Left colon (tissue), 2 donors: ENCODE results near the gene LY6G5C. TPM values are rescaled to one million over a fixed set of nuclear protein-coding genes. Genes with fewer than 3 reads are reported as not detected.

Experiments used
- ATAC-seq: fragments of 200-7000 bp; cut with Tn5 transposase; one replicate; pipeline ENCODE4 v1.9.1; 2020; ENCODE audit warnings: mild to moderate bottlenecking, moderate library complexity
- DNase-seq, 2 donors: peaks; one replicate each; pipeline ENCODE4 v3.0.0-alpha.2; 2020
- intact Hi-C, 2 donors: fragments of 100-400 bp; cut with DNase I in 1 of 2; cut with micrococcal nuclease in 1 of 2; formaldehyde crosslinking; loops; one replicate each; pipeline versions ENCODE4 v1.11.2 to v1.14.0; 2022; cut with DNase I, micrococcal nuclease
- total RNA-seq, 2 donors: library from RNA; stranded (reverse); fragmentation: NEBNext Ultra II Directional; extraction: Animal tissue kit (Norgen Biotek cat#: 25700); gene quantifications; one replicate each; pipeline ENCODE4 v1.2.1, GENCODE V29; 2021
- donor health status: DM: no; HTN: no; CAD: no.
- donor health status: DM: yes; HTN: yes; CAD: no.

LY6G5C gene
- total RNA-seq, 2 donors from 2014 or later = 1.6 to 2.5 TPM

DNA sequence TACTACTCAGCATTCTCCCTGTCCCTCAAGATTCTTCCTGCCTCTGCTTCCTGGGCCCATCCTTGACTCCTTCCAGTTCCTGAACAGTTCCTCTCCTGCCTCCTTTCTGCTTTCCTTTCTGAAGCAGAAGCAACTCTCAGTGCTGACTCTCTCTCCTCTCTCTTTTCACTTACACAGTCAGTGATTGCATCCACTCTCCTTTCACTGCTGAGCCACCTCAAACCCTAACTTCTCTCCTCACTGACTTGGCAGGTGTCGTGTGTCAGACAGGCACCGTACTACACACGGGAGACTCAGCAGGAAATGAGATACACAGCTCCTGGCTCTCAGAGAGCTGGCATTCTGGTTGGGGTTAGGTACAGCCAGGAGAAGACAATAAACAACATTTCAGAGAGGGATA lies 16.7 kb upstream of the LY6G5C start:
- intact Hi-C loops = no loop called here
- DNase-seq (no peak), ATAC-seq (no peak)

DNA sequence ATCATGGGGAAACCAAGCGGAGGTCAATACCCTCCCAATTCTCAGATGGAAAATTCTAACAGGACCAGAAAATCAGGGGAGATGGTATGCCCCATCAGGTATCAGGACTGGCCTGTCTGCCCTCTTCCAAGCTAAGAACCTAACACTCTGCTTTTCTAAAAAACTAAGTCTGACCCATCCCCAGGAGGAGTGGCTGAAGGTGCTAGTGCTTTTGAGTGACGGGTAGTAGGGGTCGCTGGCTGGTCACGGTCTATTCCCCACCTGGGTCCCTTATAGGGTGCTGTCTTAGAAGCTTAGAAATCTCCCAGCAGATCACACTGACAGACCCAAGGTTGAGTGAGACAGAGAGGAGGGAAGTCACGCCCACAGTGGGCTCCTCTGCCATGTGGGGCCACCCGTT lies 12.7 kb upstream of the LY6G5C start:
- intact Hi-C loops = no loop called here
- ATAC-seq (no peak), DNase-seq (no peak)

DNA sequence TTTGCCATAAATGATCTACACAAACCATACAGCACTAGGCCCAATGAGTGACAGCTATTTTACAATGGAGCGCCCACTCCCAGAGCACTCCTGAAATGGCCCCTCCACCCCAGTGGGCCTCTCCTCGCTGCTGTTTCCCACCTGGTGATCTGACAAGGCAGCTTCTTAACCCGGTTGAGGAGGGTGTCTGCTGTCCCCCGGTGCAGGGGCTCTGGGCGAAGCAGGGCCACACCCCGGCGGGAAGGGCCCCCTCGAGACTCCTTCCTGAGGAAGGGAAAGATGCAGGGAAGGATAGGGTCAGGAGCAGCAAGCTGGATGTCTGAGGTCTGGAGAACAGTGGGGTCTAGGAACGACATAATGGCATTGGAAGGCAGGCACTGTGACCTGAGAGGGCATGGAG lies 12.0 kb upstream of the LY6G5C start:
- DNase-seq = no peak
- ATAC-seq = no peak
- intact Hi-C loops = no loop called here

DNA sequence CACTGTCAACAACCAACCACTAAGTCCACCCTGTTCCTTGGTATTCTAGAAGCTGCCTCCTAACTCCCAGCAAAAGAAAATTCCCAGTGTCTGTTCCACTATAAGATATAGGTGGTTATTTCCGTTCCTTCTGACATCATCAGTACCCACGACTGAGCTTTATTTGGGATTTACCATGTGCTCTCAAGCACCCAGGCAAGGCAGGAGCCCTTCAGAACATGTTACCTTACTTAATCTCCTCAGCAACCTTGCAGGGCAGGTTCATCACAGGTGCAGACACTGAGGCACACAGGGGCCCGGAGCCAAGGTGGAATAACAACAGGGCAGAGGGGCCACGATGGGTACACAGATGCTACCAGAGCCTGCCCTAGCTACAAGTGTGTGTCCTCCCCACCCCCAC lies 11.5 kb upstream of the LY6G5C start:
- ATAC-seq (no peak), DNase-seq (no peak)
- intact Hi-C loops = no loop called here

DNA sequence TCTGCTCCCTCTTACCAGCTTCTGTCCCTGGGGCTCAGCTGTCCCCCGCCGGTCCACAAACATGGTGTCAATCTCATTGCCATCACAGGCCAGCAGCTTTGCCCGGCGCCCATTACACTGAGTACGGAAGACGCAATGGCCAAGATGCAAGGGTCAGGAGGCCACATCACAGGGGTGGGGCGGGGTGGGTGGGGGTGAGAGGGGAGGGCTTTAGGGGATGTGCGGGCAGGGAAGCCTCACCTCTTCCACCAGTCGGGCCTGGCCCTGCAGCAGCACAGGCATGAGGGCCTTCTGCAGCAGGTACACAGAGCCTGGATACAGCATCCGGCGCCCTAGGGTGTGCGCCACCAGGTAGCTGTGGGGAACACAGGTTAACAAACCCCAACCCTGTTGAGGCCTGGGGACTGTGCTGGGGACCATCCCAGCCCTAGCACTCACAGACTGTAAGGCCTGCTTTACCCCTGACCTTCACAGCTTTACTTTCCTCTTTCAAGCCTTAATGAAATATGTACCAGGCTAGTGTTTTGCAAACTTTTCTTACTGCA lies 10.8 kb upstream of the LY6G5C start:
- ATAC-seq (no peak), DNase-seq (no peak)
- intact Hi-C loops = no loop called here

DNA sequence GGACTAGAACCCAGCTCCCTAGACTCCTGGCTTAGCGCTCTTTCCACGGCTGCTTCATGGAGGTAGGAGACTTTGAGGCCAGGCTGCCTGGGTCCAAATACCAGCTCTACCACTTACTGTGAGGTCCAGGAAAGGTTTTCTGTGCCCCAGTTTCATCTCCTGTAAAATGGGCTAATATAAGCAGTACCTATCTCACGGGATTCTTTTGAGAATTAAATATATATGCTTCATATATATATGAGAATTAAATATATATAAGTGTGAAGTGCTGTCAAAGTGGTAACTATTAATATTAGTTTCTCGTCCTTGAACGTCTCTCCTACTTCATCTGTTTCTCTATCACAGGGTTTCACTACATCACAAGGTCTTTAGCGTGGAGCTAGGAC lies 10.2 kb upstream of the LY6G5C start:
- no peak for ATAC-seq
- no peak for DNase-seq
- intact Hi-C loops = no loop called here

DNA sequence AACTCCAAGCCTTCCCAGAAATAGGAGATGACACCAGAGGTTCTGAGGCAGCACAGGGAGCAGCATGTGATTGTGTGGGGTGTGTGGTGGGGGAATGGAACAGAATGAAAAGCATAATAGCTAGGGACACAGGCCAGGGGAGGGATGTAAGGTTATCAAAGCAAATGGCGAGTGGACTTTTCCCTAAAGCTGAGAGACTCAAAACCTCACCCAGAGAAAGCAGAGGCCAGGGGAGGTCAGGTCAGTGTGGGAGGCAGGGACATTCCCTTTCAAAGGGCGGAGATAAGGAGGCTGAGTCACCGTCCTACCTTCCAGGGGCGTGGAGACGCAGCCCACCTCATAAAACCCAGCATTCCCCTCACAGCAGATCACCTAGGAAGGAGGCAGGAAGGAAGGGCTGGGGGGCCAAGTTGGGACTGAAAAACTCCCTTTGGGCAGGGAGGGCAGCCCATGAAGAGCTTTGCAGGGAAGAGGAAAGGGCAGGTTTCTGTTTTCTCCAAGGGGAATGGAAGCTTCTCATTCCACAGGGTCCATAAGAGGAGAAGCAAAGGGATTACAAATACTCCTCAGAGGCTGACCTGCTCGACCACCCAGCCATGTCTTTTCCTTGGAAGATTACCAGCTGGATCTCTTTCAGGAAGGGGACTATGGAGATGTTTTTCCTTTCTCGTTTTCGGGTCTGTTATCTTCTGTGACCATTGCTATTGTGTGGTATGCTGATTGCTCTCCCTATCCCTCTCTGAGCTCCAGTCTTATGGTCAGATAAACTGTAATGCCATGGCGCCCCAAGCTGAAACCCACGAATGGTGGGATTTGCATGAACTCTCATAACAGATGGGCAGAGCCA lies 9.6 kb upstream of the LY6G5C start:
- ATAC-seq (peak; percentile 90), DNase-seq (peak in 1 of 2 donors; percentile 57)
- intact Hi-C loops = no loop called here

DNA sequence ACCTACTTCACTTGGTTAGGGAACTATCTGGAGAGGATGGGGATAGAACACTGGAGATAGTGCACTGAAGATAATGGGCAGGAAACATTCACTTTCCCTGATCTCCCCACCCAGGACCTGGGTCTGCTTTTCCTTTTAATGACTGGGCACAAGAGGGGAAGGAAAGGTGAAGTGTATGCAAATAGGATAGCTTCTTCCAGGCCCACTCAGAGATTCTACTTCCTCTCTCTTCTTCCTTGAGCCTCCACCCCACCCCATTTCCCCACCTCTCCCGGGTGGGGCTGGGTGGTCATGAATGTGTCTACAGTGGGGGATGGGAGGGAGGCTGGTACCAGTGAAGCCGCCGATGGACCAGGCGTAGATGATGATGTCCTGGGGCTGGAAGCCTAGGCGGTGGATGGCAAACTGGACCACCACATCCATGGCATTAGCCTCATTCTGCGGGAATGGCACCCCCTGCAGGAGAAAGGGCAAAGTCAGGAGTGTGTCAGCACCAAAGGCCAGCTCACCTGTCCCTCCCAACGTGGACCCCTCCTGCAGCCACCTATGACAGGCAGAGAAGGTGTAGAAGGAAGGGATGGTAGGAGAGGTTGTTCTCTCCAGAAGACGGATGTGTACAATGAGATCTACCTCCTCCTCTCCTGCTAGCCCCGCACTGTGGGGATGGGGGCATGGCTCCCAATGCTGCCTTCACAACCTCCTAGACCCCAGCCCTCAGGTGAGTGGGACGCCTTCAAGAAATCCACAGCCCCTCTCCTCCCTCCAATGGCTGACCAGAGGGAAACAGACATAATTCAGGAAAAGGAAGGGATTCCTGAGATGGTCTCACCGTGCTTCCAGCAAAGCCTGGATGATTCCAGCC lies 8.6 kb upstream of the LY6G5C start:
- DNase-seq = no peak
- no peak for ATAC-seq
- intact Hi-C loops = no loop called here

DNA sequence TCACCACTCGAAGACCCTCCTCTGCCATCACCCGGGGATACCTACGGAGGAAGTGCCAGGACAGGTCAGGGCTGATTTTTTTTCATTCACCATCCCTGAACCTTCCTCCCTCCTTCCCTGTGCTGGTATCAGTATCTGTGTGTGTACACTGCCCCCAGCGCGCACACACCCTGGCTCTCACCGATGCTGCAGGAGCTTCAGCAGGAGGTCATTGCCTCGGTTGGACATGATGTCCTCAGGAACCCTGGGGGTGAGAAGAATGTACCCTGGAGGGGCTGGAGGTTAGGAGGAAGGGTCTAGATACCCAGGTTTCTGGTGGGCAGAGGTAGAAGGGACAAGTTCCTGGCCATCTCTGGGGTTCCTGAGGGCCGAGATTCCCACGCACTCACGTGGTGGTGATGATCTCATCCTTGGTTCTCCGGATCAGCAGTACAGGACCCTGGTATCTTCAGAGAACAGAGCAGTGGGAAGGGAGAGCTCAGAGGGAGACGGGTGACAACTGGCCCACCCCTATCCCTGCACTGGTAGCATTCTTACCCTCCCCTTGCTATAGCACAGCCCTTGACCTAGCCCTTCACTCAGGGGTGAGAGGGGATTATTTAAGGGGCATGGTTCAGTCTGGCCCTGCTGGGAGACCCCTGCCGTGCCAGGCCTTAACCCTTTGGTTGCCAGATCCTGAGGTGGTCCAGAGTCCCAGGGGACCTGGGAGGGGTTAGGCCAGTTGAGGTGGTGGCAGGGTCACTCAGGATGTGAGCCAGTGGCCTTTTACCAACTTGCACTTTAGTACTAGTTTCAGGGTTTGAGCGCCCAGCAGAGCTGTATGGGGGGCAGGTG lies 7.2 kb upstream of the LY6G5C start:
- intact Hi-C loops = no loop called here
- DNase-seq (no peak), ATAC-seq (no peak)

DNA sequence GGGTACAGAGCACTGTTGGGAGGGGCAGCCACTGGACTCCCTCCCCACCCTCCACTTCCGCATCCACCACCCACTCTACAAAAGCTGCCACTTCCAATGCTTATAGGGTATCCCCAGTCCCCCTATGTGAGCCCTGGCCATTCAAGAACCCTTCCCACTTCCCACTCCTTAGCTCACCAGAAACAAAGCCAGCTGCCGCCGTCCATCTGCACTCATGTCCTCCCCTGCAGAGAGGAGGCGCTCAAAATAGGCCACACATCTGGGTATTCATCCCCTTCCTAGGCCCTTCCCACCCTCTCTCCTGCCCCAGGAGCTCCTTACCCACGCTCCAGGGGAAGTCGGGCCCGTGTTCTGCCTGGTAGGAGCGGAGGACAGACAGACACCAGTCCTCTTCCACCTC lies 6.5 kb upstream of the LY6G5C start:
- ATAC-seq (no peak), DNase-seq (no peak)
- intact Hi-C loops = no loop called here

DNA sequence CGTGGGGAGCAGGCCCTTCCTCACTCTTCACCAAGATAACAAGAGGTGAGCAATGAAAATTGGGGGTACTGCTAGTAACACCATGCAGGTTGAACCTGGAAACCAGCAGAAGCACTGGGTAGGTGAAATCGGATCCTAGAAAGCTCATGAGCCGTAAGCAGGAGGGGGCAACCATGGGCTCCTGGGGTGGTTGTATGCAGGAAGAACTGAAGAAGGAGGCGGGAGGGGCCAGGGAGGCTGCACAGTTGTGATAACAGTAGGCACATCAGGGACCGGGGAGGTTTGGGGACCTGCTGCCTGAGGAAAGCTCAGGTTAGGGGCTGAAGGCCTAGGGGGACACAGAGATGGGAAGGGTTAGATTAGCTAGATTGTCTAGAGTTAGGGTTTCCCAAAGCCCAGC lies 5.6 kb upstream of the LY6G5C start:
- intact Hi-C loops = no loop called here
- ATAC-seq = no peak
- DNase-seq = no peak

DNA sequence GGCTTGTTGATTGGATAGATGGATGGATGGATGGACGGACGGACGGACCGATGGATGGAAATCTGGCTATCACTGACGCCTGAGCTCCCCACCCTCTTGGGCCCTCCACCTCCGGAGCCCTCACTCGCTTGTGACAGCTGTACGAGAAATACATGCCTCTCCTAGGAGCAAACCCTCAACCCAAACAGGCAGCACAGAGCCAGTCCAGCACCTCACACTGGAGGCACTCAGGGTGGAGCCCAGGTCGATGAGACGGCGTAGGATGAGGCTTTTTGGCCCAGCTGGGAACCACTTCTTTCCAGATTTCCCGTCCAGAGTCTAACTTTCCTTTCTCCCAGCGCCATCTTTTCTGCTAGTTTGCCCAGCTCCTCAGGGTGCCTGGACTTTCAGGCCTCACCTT lies 2.7 kb upstream of the LY6G5C start:
- no peak for ATAC-seq
- intact Hi-C loops = loop anchor here in 1 of 2 donors (5.0 kb wide), 1 partner anchor 84 kb away; no protein-coding TSS in a partner anchor
- DNase-seq = no peak

DNA sequence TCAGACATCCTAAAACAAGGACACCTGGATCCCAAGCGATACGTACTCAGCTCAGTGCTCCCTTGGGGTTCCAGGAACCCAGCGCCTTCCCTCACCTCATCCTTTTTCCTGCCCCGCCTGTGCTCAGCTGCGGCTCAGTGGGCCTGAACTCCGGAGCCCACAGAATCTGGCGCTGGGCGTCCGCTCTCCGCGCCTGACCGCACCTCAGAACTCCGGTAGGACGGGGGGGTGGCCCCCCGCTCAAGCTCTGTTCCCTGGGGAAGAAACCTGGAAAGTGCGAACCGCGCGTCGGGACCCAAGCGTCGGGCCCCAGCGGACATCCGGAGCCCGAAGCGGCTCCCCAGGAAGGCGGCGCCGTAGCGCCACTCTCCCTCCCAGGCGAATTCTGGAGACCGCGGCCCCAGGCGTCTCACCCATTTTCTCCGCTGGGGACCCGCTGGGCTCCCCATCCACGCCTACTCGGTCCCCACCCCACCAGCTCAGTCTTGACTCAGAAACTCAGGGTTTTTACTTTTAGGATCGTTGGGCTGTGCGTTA lies 336 bp upstream of the LY6G5C start:
- ATAC-seq (peak; percentile 52), DNase-seq (peak in 1 of 2 donors; percentile 66)
- intact Hi-C loops = loop anchor here in 1 of 2 donors (5.0 kb wide), 1 partner anchor 86 kb away; no protein-coding TSS in a partner anchor

DNA sequence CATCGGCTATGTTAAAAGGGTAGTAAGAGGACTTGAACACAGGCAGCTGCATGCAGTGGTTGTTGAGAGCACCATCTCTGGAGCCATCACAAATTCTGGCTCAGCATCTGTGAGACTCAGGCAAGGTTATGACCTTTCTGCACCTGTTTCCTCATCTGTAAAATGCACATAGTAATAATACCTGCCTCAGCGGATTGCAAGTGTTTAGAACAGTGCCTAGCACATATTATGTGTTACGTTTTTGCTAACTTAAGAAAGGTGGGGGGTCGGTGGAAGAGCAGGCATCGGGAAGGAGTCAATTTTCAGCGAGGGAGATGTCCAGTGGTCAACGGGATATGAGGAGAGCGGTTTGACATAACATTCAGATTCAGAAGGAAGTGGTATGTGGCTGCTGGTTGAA lies 2.9 kb downstream of the LY6G5C start:
- intact Hi-C loops = no loop called here
- DNase-seq (no peak), ATAC-seq (no peak)

DNA sequence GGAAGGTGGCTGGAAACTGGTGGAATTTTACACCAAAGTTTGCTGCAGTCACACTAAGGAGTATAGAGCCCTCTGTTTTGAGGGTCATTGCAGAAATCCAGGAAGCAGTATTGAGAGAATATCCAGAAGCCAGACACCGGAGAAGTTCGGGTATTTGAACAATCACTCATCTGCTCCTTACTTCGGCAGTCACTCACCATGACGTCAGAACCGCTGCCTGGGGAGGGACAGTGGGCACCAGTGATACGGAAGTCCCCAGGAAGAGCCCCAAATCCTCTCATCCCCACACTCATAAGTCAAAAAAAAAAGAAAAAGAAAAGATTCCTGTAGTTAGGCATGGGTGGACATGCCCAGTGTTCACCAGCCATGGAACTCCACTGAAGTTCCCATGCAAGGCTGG lies 4.0 kb downstream of the LY6G5C start:
- intact Hi-C loops = no loop called here
- ATAC-seq (no peak), DNase-seq (no peak)

DNA sequence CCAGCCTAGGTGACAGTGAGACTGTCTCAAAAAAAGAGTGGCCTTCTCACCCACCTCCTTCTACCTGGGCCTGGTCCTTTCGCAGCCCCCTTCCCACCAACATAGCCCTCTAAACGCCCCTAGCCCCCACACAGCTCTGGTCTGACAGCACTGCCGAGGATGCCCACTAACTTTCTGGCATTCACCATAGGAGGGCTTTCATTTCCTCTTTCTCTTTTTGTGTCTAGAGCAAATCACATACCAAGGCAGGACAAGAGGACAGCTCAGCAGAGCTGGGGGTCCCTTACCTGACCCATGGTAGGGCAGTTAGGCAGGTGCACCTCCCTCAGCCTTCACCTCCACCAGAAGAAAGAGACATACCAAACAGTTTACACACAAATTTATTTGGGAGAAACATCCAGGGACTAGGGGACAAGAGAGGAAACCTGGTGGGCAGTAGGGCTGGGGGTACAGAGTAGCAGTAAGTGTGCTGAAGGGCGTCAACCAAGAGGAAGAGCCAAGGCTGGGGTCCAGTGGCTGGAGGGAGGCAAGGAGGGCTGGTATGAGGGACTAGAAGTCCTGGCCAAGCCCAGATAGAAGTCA lies 4.5 kb downstream of the LY6G5C start:
- intact Hi-C loops = no loop called here
- DNase-seq (no peak), ATAC-seq (no peak)

DNA sequence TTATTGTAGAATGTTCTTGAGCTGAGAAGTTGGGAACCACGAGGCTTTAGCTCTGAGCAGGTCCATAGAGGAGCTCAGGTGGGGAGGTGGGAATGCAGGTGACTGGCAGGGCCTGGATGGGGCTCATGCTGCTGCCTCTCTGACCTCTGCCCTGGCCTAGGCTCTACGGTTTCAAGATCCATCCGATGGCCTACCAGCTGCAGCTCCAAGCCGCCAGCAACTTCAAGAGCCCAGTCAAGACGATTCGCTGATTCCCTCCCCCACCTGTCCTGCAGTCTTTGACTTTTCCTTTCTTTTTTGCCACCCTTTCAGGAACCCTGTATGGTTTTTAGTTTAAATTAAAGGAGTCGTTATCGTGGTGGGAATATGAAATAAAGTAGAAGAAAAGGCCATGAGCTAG lies 11.2 kb downstream of the LY6G5C start, which contains the start of gene LY6G5B:
Gene LY6G5B, plus strand, starts transcription at position 301 of the 400 bp plus-strand sequence. CDS start 975 bp downstream, outside the sequence.
- DNase-seq (no peak), ATAC-seq (no peak)
- intact Hi-C loops = no loop called here

DNA sequence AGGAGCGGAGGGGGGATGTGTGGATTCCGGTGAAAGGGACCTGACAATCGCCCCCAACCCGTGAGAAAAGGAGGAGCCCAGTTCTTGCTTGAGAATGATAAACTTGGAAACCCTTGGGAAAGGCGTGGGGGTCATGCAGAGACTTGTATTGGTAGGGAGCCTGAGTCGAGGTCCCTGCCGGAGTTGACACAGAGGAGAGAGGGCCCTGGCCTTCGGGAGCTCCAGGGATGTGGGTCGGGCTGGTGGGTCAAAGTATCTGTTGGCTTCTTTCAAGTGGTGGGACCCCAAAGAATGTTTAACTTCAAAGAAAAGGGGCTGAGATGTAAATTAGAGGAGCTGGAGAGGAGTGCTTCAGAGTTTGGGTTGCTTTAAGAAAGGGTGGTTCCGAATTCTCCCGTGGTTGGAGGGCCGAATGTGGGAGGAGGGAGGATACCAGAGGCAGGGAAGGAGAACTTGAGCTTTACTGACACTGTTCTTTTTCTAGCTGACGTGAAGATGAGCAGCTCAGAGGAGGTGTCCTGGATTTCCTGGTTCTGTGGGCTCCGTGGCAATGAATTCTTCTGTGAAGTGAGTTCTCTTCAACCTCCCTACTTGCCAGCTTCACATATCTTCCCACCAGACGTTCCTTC lies 14.4 kb downstream of the LY6G5C start:
- intact Hi-C loops = no loop called here
- ATAC-seq (no peak), DNase-seq (no peak)
